Measurements from ENCODE around the gene MED13L.

MED13L gene

DNA sequence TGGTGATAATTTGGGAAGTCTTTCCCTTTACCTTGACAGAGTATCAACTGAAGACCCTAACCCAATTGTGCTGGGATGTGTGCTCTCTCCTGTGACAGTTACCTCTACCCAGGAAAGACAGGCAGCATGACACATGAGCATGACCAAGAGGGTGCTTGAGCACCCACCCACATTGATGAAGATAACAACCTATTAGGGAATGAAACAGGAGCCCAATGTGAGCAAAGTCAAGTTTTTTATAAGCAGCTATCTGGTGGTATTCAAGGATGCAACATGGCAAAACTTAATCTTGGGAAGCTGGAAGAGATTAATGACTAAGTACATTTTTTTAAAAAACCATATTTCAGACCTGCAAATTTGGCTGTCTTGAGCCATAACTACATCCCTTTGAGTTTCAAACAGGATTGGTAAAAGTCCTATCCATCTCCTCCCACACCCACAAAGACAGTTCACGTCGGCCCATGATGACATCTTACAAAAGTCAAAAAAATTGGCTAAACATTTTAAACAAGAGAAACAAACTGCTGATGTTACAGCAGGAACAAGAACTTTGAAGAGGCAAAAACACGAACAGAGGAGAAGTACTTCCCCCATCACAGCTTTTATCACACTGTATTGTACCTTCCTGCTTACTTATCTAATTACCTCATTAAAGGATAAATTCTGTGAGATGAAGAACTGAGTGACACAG lies 60.3 kb downstream of the MED13L start:
- intact Hi-C loops (cut with DNase I) = no loop called here
- no peak for DNase-seq

DNA sequence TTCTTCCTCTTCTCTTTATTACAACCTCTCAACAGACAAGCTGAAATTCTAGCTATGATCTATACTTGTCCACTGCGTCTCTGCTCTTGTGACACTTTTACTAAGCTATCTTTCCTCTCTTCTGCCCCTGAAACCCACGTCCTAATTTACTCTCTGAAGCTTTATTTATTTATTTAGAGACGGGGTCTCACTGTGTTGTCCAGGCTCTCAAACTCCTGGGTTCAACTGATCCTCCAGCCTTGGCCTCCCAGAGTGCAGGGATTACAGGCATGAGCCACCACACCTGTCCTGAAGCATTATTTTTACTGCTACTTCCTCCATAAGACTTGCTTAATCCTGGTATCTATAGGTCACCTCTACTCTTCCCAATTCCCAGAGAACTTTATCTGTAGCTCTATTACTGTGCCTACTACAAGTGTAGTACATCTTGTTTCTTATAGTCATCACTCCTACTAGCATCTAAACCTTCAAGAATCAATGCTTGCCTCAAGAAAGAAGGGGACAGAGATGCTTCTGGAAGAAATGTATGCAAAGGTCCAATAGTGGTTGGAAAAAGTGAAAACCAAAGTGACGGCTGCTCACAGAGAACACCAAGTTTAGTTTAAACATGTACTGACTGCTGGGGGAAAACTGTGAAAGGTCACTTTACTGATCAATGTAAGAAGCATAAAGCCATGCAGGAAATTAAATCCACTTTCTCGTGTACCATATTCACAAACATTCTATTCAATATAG lies 61.3 kb downstream of the MED13L start:
- intact Hi-C loops (cut with DNase I) = no loop called here
- DNase-seq = no peak

- DNase-seq = no peak
- intact Hi-C loops (cut with DNase I) = no loop called here
These were observed 62.5 kb downstream of the MED13L start for GRCh38 chr12:116215023-116215422.

DNA sequence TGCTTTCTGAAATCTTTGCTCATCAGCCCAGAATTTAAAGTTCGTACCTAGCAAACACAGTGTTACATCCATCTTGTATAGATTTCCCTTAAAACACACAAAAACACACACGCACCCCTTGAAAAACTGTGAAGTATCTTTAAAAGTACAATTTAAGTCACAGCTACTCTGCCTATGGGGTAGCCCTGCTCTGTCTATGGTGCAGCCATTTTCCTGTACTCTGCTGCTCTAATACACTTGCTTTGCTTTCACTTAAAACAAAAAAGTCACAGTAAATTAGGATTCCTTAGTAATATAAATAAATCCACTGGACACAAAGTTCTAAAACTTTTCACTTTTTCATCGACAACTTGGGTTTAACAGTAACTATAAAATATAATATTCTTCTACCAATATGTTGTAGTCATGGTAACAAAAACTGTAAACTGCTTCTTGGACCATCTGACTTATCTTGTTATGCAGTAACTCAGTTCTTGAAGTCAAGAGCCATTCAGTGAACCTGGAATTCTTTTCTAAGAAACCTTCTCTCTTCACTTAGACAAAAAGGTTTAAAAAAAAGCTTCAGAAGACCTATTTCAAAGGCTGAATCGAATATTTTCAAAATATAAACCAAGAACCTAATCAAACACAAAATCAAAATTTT lies 63.5 kb downstream of the MED13L start:
- intact Hi-C loops (cut with DNase I) = no loop called here
- DNase-seq = no peak

DNA sequence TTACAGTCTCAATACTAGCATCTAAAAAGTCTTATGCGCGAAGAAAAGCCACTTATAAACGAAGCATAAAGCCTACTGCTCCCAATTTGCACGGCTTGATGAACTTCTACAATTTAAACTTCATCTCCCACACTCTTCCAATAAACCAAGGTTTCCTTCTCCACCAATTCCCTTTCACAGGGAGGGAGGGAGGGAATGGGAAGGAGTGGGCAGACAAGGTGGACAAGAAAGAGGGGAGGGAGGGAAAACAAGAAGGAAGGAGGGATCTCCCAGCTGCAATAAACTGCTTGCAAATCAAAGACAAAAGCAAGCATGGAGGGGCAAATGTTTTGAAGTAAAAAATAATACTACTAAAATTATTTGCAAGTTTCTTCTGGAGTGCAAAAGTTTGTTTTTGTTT lies 64.5 kb downstream of the MED13L start:
- DNase-seq = no peak
- intact Hi-C loops (cut with DNase I) = no loop called here

DNA sequence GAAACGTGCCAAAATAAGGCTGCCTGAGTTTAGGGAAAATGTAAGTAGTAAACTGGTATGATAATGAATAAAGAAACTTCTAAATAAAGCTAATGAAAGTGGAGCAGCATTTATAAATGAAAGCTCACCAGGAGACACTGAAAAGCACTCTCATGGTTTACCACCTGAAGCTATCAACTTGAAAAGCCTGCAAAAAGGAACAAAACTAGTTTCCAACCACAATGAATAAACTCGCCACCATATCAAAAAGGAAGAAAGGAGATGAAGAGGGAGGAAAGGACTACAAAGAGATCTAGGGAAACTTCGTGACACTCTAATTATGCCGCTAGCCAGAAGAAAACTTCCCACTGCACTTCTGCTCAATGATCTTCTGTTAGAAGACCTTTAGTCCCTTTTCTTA lies 66.7 kb downstream of the MED13L start:
- no peak for DNase-seq
- intact Hi-C loops (cut with DNase I) = no loop called here

GRCh38 chr12:116210131-116210530 lies 67.4 kb downstream of the MED13L start:
- no peak for DNase-seq
- intact Hi-C loops (cut with DNase I) = no loop called here

- intact Hi-C loops (cut with DNase I) = no loop called here
- no peak for DNase-seq
These were observed 68.0 kb downstream of the MED13L start for GRCh38 chr12:116209503-116209902.

DNA sequence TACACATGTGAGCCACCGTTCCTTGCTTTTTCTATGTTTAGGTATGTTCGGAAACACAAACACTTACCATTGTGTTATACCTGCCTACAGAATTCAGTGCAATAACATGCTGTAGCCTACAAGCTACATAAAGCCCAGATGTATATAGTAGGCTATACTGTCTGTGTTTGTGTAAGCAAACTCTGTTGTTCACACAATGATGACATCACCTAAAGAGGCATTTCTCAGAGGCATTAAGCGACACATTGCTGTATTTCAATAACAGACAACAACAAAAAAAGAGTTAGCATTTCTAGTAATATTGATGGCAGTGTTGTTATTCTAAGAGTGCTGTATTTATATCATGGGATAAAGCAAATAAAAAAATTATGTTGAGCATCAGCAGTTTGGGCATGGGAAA lies 70.2 kb downstream of the MED13L start:
- DNase-seq = no peak
- intact Hi-C loops (cut with DNase I) = no loop called here

DNA sequence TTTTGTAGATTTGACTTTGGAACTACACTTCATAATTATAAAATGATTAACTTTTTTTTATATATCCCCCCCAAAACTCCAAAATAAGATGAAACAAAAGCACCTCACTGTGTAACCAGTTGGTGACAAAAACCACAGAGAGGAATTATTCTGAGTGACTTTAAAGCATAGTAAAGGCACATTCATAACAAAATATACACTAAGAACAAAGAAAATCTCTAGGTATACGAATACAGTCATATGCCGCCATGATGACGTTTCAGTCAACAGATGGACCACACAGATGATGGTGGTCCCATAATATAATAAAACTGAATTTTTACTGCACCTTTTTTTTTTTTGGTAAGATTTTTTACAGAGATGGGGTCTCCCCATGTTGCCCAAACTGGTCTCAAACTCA lies 70.7 kb downstream of the MED13L start:
- intact Hi-C loops (cut with DNase I) = no loop called here

DNA sequence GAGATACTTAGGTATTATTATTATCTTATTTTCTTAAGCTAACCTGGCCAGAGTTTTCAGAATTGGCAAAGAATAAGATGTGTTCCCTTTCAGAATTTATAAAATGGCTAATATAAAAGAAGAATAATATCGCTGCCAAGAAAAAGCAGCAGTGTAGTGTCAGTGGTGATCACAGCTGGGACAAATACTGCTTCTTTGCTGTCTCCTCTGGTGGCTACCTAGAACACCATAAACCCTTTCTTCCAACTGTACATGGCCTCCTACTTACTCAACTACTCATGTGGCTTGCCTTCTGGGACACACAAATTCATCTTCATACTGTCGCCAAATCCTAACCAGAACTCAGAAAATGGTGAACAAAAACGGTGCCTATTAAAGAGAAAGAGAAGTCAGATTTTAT lies 72.7 kb downstream of the MED13L start:
- intact Hi-C loops (cut with DNase I) = no loop called here
- DNase-seq = no peak

More for the DNA sequence above, 70.7 kb downstream of the MED13L start:
- DNase-seq = no peak

- DNase-seq = no peak
These were observed 73.3 kb downstream of the MED13L start for GRCh38 chr12:116204169-116204568.

GRCh38 chr12:116202940-116203339 lies 74.6 kb downstream of the MED13L start:
- no peak for DNase-seq
- intact Hi-C loops (cut with DNase I) = no loop called here

More at GRCh38 chr12:116204169-116204568, 73.3 kb downstream of the MED13L start:
- intact Hi-C loops (cut with DNase I) = no loop called here

DNA sequence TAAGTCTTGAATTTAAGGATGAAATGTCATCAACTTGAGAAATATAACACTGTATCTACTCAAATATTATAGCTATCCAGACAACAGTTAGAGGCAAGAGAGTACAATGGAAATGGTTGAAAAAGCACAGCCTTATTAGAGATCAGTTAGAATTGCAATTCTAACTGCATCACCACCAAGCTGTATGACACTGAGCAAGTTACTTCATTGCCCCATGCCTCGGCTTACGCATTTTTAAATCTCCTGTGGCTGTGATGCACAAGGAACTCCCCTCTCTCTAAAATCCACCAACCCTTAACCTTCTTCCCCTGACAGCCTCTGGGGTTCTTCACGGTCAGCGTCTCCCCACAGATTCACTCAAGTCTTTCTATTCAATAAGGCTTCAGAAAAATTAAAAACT lies 75.1 kb downstream of the MED13L start:
- no peak for DNase-seq
- intact Hi-C loops (cut with DNase I) = no loop called here

GRCh38 chr12:116201908-116202307 lies 75.6 kb downstream of the MED13L start:
- intact Hi-C loops (cut with DNase I) = no loop called here

DNA sequence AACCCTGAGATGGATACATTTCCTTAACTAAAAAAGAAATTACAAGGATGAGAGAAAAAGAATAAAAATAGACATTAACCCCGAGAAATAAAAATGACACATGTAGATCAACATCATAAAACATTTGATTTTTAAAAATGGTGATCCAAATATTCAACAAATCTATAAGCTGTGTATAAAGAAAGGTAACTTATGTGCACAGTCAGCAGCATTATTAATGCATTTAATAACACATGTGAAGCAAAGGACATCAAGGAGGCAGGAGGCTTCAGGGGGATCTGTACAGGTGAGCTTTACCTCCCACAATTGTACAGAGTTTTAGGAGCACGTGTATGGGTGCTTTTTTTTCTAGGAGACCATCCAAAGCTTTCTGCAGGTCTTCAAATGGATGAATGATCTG lies 76.1 kb downstream of the MED13L start:
- no peak for DNase-seq
- intact Hi-C loops (cut with DNase I) = no loop called here

More at GRCh38 chr12:116201908-116202307, 75.6 kb downstream of the MED13L start:
- no peak for DNase-seq

- intact Hi-C loops (cut with DNase I) = no loop called here
- no peak for DNase-seq
These were observed 76.7 kb downstream of the MED13L start for GRCh38 chr12:116200812-116201211.

DNA sequence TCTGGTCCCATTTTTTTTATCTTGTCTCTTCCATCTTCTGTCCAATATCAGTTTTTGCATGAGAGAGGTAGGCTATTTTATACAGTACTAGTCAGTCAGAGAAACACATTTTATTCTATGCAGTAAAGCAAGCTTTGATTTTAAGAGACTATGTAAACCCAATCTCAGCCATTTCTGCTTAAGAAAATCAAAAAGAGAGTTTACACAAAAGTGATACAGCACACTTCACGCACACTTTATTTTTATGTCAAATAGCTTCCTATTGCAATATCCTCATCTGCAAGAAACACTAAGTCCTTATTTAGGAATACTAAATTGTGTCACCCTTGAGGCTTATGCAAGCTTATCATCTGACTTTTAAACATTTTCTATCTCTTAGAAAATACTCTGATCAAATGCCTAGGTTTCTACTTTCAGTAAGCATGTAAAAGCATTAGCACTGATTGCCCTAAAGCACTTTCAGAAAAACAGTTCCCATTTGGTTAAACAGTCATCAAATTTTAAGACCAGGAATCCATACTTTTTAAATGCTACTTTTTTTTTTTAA lies 78.3 kb downstream of the MED13L start:
- intact Hi-C loops (cut with DNase I) = no loop called here

DNA sequence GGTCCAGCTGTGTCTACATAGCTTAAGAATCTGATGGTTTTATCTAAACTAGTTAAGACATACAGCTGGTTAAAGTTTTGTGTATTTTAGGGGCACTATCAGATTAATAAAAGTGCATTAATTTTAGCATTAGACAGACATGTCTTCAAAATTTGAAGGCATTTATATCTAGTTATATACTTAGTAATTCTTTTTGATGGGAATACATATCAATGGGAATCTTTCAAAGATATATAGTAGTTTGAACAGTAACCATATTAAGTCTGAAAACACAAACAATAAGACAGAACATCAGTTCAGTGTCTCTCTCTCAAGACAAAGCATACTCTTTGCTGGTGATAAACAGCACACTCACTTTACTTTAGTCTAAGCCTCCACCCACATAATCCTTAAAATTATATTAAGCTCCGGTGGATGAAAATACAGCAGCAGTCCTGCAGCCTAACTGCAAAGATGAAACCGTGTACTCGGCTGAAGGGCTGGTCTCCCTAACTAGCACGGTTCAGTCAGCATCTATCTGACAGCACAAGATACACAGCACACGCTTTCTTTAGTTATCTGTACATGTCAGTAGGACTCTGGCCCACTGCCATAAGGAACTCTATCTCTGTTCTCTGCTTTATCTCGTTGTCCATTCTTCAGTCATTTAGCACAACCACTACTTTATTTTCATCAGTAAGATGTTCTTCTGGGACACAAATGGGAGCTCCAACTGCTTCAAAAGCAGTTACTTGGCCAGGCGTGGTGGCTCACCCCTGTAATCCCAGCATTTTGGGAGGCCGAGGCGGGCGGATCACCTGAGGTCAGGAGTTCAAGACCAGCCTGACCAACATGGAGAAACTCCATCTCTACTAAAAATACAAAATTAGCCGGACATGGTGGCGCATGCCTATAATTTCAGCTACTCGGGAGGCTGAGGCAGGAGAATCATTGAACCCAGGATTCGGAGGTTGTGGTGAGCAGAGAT lies 80.5 kb downstream of the MED13L start:
- intact Hi-C loops (cut with DNase I) = no loop called here
- DNase-seq = peak in 1 of 10 donors; percentile 50

More for the DNA sequence above, 78.3 kb downstream of the MED13L start:
- DNase-seq = no peak

- intact Hi-C loops (cut with DNase I) = no loop called here
- DNase-seq = no peak
These were observed 81.3 kb downstream of the MED13L start for GRCh38 chr12:116196226-116196625.
